GM12801 (cell line): ENCODE measurements around the gene ORM1.

ENCODE experiments used
- TF ChIP-seq, protein P1 (sequence below): IDR thresholded peaks from one replicate; pipeline ENCODE4 v1.5.1; 2011; ENCODE audit warnings: control low read depth; ENCODE audit not compliant: insufficient read length; ENCODE audit errors: extremely low read depth

The ORM1 gene

DNA sequence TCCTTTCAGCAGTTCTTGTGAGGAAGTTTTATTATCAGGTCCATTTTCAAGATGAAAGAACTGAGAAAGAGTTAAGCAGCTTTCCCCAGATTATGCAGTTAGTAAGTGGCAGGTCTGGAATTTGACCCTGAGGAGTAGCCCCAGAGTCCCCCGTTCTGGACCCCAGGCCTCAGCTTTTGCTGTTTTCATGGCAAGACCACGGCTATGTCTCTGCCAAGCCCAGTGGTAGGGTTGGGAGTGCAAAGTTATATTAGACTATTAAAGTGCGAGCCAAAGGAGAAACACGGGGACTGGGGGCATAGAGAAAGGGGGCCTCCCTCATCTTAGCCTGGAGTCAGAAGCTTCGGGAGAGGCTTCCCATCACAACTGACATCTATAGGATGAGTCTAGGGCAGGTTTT lies 19.3 kb upstream of the ORM1 start:
- TF ChIP-seq, protein P1, sequence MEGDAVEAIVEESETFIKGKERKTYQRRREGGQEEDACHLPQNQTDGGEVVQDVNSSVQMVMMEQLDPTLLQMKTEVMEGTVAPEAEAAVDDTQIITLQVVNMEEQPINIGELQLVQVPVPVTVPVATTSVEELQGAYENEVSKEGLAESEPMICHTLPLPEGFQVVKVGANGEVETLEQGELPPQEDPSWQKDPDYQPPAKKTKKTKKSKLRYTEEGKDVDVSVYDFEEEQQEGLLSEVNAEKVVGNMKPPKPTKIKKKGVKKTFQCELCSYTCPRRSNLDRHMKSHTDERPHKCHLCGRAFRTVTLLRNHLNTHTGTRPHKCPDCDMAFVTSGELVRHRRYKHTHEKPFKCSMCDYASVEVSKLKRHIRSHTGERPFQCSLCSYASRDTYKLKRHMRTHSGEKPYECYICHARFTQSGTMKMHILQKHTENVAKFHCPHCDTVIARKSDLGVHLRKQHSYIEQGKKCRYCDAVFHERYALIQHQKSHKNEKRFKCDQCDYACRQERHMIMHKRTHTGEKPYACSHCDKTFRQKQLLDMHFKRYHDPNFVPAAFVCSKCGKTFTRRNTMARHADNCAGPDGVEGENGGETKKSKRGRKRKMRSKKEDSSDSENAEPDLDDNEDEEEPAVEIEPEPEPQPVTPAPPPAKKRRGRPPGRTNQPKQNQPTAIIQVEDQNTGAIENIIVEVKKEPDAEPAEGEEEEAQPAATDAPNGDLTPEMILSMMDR = no peak

DNA sequence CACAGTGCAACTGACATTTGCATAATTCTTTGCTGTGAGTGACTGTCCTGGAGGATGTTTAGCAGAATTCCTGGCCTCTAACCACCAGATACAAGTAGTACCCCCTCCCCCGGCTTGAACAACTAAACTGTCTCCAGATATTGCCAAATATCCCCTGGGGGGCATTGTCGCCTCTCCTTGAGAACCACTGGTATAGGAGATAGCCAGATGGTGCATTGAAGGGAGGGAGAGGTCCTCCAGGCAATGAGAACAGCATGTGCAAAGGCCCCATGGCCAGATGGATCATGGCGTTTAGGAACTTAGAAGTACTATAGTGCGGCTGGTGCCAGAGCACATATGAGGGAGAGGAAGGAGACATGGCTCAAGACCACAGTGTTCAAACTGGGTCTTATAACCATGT lies 18.9 kb upstream of the ORM1 start:
- TF ChIP-seq, protein P1 = no peak

DNA sequence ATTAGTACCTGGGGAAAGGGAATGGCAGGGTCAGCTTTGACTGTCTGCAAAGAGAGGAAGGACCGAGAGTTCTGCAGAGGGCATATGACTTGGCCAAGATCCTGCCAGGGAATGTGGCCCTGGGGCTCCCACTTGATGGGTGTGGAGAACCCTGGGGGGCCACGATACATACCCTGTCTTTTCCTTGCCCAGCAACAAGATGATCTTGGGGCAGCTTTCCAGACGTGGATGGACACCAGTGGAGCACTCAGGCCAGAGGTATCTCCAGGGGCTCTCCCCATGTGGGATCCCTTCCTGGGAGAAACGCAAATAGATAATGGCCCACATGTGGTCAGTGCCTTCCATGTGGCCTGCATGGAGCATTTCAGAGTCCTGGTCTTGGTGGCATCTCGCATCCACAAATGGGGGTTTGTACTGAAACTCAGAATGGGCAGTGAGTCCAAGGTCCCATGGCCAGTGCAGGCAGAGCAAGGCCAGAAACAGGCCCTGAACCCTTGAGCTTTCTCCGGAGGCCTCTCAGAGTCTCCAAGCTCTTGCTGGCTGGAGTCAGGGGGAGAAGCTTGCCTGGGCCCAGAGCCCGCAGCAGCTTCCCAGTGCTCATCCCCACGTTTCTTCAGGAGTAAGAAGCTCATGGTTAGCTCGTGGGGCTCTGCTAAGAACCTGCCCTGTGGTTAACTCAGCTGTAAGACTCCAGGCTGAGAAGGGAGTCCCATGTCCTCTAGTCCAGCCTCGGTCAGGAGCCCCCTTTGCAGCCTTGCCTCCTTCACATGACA lies 18.3 kb upstream of the ORM1 start:
- TF ChIP-seq, protein P1 = no peak

DNA sequence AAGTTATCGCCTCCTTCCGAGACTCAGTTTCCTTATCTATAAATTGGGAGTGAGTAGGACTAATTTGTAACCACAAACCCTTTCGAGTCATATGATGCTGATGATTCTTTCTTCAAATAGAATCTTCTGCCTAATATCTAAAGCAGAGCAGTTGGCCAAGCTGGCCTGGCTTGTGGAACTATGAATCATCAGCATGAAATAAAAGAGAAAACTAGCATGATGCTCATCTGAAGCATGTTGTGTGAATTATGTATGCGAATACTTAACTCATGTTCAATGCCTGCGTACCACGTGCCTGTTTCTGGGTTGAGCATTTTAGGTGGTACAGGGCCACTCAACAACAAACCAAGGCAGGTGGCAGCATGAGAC lies 15.0 kb upstream of the ORM1 start:
- TF ChIP-seq, protein P1 = no peak

DNA sequence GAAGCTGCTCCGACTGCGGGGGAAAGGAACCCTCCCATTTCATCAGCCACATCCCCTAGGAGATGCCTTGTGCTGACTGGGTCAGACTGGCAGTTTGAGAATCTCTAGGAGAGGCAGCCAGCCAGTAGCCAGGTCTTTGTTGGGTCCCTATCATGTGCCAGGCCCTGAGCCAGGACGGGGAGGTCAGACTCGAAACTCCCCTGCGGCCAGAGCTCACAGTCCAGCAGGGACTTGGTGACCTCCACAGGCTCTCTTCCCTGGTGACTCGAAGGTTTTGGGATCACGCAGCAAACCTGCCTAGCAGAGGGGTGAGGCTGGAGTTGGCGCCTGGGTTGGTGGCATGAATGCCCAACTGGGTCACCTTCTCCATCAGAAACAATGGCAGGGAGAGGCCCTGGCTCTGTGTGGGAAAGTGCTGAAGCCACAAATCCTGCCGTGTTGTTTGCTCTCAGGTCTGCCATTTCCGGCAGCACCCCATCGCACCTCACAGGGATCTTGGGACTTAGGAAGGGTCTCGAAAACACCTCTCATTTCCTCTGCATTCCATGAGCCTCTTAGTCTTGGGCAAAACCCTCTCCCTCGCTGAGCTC lies 14.4 kb upstream of the ORM1 start:
- TF ChIP-seq, protein P1 = no peak

DNA sequence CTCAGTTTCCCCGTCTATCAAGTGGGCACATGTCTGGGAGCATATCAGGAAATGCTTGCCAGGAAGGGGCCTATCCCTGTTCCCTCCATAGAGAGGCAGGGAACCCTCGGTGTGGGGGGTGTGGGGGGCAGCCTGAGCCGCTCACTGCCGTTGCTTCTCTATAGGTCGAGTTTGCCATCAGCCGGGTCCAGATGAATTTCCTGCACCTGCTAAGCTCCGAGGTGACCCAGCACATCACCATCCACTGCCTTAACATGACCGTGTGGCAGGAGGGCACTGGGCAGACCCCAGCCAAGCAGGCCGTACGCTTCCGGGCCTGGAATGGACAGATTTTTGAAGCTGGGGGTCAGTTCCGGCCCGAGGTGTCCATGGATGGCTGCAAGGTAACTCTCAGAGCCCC lies 13.8 kb upstream of the ORM1 start:
- TF ChIP-seq, protein P1 = no peak

DNA sequence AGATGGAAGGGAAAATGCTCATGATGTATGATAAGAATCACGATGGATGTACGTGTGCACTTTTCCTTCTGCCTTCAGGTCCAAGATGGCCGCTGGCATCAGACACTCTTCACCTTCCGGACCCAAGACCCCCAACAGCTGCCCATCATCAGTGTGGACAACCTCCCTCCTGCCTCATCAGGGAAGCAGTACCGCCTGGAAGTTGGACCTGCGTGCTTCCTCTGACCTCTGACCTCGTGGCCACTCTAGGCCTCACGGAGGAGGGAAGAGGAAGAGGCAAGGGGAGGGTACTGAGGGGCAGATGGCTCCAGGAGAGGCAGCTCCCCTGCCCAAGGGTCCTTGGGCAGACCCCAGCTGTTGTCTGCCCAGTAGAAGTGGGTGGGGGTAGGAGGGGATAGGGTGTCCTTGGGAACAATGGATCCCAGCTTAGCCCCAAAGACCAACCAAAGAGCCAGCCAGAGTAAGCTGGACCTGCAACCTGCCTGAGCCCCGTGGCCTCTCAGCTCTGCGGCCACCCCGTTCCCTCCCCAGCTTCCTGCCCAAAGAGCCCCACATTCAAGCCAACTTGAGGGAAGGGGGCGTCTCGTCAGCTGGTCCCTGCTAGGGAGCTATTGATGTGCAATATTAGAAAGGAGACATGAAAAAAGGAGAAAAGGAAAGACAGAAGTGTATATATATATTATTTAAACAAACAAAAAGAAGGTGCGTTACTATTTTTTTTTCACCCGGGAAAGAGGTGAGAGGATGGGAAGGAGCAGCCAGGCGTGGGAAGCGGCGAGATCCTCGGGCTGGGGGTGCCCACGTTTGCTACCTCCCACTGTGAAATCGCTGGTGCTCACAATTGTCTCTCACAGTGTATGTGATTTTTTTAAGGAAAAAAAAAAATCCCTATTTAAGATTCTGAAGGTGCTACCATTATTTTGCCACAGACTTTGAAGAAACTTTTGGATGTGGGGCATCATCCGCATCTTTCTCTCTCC lies 12.1 kb upstream of the ORM1 start:
- TF ChIP-seq, protein P1 = no peak
